OCI-LY1 (cell line): ENCODE results near the gene SCN5A.

Experiments
- CTCF ChIP-seq: fragments of 200-600 bp; sonication (generic), shearing (Covaris generic); IDR thresholded peaks from 2 replicates; pipeline ENCODE4 v1.5.1; 2017; ENCODE audit warnings: mild to moderate bottlenecking, antibody characterized with exemption, low read length, moderate library complexity, mixed read lengths
- EZH2 ChIP-seq: fragments of 200-600 bp; sonication (generic), shearing (Covaris generic); IDR thresholded peaks from 2 replicates; pipeline ENCODE4 v1.8.0; 2017; ENCODE audit warnings: borderline replicate concordance, mixed run types, mild to moderate bottlenecking, antibody characterized with exemption, low read length, moderate library complexity, mixed read lengths

- TF ChIP-seq CTCF = no peak
- no peak for TF ChIP-seq EZH2
These were observed 93.6 kb downstream of the SCN5A start for GRCh38 chr3:38555926-38556325.
